OCI-LY1 (cell line): ENCODE measurements around the gene BTRC.

Experiments used
- H2AFZ ChIP-seq: fragments of 200-600 bp; sonication (generic), shearing (Covaris generic); 2 replicates; pipeline ENCODE4 v1.6.0; 2014; ENCODE audit warnings: antibody characterized with exemption, mild to moderate bottlenecking, low read length
- H3F3A ChIP-seq: fragments of 200-600 bp; sonication (generic), shearing (Covaris generic); 2 replicates; pipeline ENCODE4 v1.6.0; 2014; ENCODE audit warnings: mild to moderate bottlenecking, antibody characterized with exemption, low read length, moderate library complexity; ENCODE audit not compliant: insufficient read depth
- H3K27ac ChIP-seq: fragments of 200-600 bp; sonication (generic); 2 replicates; pipeline ENCODE4 v1.5.1; 2014; ENCODE audit warnings: low read length, mixed run types, mild to moderate bottlenecking, low read depth; ENCODE audit not compliant: poor library complexity, severe bottlenecking
- H3K27me3 ChIP-seq: fragments of 200-600 bp; sonication (generic); 2 replicates; pipeline ENCODE4 v1.6.0; 2014; ENCODE audit warnings: antibody characterized with exemption, mild to moderate bottlenecking, low read length, moderate library complexity; ENCODE audit not compliant: insufficient read depth
- H3K36me3 ChIP-seq: fragments of 200-600 bp; sonication (generic); 2 replicates; pipeline ENCODE4 v1.6.1; 2014; ENCODE audit warnings: mild to moderate bottlenecking, antibody characterized with exemption, low read length, moderate library complexity, mixed read lengths; ENCODE audit not compliant: insufficient read depth
- H3K4me1 ChIP-seq: fragments of 200-600 bp; sonication (generic); 2 replicates; pipeline ENCODE4 v1.5.1; 2014; ENCODE audit warnings: mild to moderate bottlenecking, low read length, moderate library complexity; ENCODE audit not compliant: insufficient read depth, severe bottlenecking
- H3K4me2 ChIP-seq: fragments of 200-600 bp; sonication (generic), shearing (Covaris generic); 2 replicates; pipeline ENCODE4 v1.6.1; 2014; ENCODE audit warnings: low read length
- H3K4me3 ChIP-seq: fragments of 200-600 bp; sonication (generic); 2 replicates; pipeline ENCODE4 v1.5.1; 2014; ENCODE audit warnings: low read length, low read depth, mild to moderate bottlenecking, mixed read lengths; ENCODE audit not compliant: poor library complexity, severe bottlenecking
- H3K79me2 ChIP-seq: fragments of 200-600 bp; shearing (Covaris generic); 2 replicates; pipeline ENCODE4 v1.6.1; 2016; ENCODE audit warnings: mixed run types, low read length, mixed read lengths; ENCODE audit not compliant: insufficient read depth
- H3K9ac ChIP-seq: fragments of 200-600 bp; sonication (generic), shearing (Covaris generic); 2 replicates; pipeline ENCODE4 v1.6.1; 2014; ENCODE audit warnings: mild to moderate bottlenecking, low read length, mixed read lengths
- H3K9me2 ChIP-seq: fragments of 200-600 bp; sonication (generic), shearing (Covaris generic); 2 replicates; pipeline ENCODE4 v1.6.1; 2014; ENCODE audit warnings: low read depth, mild to moderate bottlenecking, low read length, mixed read lengths
- H3K9me3 ChIP-seq: fragments of 200-600 bp; shearing (Covaris generic); 2 replicates; pipeline ENCODE4 v1.6.1; 2014; ENCODE audit warnings: low read length, mixed read lengths
- H4K20me1 ChIP-seq: fragments of 200-600 bp; sonication (generic), shearing (Covaris generic); 2 replicates; pipeline ENCODE4 v1.6.0; 2016; ENCODE audit warnings: mild to moderate bottlenecking, low read length; ENCODE audit not compliant: insufficient read depth
- EZH2 ChIP-seq: fragments of 200-600 bp; sonication (generic), shearing (Covaris generic); IDR thresholded peaks from 2 replicates; pipeline ENCODE4 v1.8.0; 2017; ENCODE audit warnings: borderline replicate concordance, mixed run types, mild to moderate bottlenecking, antibody characterized with exemption, low read length, moderate library complexity, mixed read lengths
- TF ChIP-seq, protein P1 (sequence below): fragments of 200-600 bp; sonication (generic), shearing (Covaris generic); IDR thresholded peaks from 2 replicates; pipeline ENCODE4 v1.5.1; 2017; ENCODE audit warnings: mild to moderate bottlenecking, antibody characterized with exemption, low read length, moderate library complexity, mixed read lengths

BTRC gene

DNA sequence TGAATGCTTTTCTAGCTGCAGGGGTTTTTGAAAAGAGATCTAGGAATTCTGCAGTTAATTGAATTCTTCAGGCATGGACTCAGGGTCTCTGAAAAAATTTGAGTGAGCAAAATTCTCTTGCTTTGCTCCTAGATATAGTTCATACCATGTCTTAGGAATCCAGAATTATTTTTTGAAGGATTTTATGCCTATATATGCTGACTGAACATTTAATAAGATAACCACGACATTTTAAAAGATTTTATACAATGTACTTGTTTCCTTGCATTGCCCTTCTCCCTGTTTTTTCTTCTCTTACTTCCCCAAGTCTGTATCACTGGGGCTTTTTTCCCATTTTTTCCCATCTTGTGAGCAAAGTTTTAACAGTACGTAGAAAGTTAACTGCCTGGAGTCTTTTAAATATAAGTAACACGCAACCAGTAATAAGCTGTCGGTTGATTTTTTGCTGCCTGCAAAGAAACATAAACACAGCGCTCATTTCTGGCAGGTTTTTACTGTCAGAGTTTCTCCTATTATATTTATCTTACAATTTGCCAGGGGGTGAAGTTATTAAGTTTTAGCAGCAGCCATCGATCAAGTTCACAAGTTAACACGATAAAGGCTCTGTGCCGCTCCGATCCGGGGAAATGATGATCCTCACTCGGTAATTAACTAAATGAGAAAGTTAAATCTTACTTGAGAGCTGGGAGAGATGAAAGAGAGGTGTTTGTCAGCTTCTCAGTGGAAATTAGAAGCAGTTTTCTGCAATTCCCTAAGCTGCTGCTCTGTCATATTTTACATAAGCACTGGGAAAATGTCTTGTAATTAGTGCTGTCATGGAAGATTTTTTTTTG, 153.1 kb downstream of the BTRC start:
- Histone ChIP-seq H2AFZ (no peak overlapping the region), H3K9ac (no peak overlapping the region), H3K4me1 (no peaks in the 10 kb centered on the region), H3K9me2 (no peaks in the 10 kb centered on the region), H3K4me3 (no peak overlapping the region), H3F3A (no peaks in the 10 kb centered on the region), H3K27me3 (no peaks in the 10 kb centered on the region), H3K79me2 (no peaks in the 10 kb centered on the region), H3K9me3 (no peaks in the 10 kb centered on the region), H3K27ac (no peak overlapping the region), H3K36me3 (no peaks in the 10 kb centered on the region), H3K4me2 (no peak overlapping the region), H4K20me1 (no peaks in the 10 kb centered on the region)
- TF ChIP-seq, protein P1, sequence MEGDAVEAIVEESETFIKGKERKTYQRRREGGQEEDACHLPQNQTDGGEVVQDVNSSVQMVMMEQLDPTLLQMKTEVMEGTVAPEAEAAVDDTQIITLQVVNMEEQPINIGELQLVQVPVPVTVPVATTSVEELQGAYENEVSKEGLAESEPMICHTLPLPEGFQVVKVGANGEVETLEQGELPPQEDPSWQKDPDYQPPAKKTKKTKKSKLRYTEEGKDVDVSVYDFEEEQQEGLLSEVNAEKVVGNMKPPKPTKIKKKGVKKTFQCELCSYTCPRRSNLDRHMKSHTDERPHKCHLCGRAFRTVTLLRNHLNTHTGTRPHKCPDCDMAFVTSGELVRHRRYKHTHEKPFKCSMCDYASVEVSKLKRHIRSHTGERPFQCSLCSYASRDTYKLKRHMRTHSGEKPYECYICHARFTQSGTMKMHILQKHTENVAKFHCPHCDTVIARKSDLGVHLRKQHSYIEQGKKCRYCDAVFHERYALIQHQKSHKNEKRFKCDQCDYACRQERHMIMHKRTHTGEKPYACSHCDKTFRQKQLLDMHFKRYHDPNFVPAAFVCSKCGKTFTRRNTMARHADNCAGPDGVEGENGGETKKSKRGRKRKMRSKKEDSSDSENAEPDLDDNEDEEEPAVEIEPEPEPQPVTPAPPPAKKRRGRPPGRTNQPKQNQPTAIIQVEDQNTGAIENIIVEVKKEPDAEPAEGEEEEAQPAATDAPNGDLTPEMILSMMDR = no peak
- TF ChIP-seq EZH2 = no peak

DNA sequence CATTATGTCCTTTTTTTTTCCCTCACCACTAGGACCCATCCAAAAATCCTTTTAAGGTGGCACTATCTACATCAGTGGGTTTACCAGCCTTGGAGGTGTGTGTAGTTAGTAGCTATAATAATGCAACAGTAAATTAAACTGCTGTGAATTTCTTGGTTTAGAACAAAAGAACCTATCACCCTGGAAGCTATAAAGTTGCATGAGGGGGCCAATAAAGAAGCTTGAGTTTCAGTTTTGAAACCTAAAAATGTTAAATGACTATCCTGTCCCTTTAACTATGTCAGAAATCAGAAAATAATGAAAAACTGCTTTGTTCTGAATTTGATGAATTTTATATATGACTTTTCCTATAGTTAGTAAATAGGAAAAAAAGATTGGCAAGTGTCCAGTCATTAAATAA, 153.9 kb downstream of the BTRC start:
- Histone ChIP-seq H3K4me1 (no peaks in the 10 kb centered on the region), H3K4me3 (no peak overlapping the region), H3K27ac (no peak overlapping the region), H3K79me2 (no peaks in the 10 kb centered on the region), H3K9me2 (no peaks in the 10 kb centered on the region), H3K36me3 (no peaks in the 10 kb centered on the region), H3K9me3 (no peaks in the 10 kb centered on the region), H4K20me1 (no peaks in the 10 kb centered on the region), H3F3A (no peaks in the 10 kb centered on the region), H3K9ac (no peak overlapping the region), H2AFZ (no peak overlapping the region), H3K27me3 (no peaks in the 10 kb centered on the region), H3K4me2 (no peak overlapping the region)
- no peak for TF ChIP-seq EZH2

DNA sequence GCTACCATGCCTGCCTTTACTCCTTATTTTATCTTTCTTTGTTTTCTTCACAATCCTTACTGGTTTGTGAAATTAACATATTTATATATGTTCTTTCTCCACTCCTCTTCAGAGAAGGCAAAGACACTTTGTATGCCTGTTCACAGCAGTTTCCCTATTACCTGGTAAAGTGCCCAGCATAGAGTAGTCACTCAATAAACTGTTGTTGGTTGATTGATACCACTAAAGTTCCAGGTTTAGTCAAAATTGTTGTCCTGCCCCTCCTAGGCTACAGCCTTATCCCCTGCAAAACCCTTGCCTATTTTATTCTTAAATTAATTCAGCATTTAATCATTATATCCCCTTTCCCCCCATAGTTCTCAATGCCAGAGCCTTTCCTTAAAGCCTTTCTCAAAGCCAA, 158.0 kb downstream of the BTRC start:
- H4K20me1 ChIP-seq = no peaks in the 10 kb centered on the region
- no peak overlapping the region for H2AFZ ChIP-seq
- H3K9me2 ChIP-seq = no peaks in the 10 kb centered on the region
- no peak overlapping the region for H3K27ac ChIP-seq
- no peaks in the 10 kb centered on the region for H3K27me3 ChIP-seq
- H3K9ac ChIP-seq = no peak overlapping the region
- TF ChIP-seq, protein P1 = no peak
- no peak for TF ChIP-seq EZH2
- no peaks in the 10 kb centered on the region for H3K4me1 ChIP-seq
- H3K4me3 ChIP-seq = no peak overlapping the region
- H3F3A ChIP-seq = no peaks in the 10 kb centered on the region
- H3K9me3 ChIP-seq = no peaks in the 10 kb centered on the region
- no peaks in the 10 kb centered on the region for H3K36me3 ChIP-seq
- no peaks in the 10 kb centered on the region for H3K79me2 ChIP-seq
- no peak overlapping the region for H3K4me2 ChIP-seq

DNA sequence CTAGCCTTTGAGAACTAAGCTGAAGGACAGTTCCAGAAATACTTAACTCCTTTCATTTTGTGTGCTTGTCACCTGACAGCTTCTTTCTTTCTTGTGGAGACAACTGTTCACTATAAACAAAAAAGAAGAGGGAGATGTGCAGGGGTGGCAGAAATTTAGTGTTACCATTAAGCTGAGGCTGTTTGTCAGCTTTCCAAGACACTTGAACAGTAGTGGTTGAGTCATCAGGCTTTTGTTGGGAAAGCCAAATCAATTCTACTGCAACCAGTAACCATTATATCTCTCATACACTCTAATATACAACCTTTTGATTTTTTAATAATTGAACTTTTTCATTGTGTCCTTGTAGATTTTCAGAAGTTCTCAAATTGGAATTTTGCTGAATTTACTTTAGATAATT, 158.8 kb downstream of the BTRC start:
- Histone ChIP-seq H3K9me2 (no peaks in the 10 kb centered on the region), H3K9ac (no peak overlapping the region), H3K27me3 (no peaks in the 10 kb centered on the region), H3K79me2 (no peaks in the 10 kb centered on the region), H3K4me2 (no peak overlapping the region), H2AFZ (no peak overlapping the region), H3K4me1 (no peaks in the 10 kb centered on the region), H4K20me1 (no peaks in the 10 kb centered on the region), H3K27ac (no peak overlapping the region), H3K9me3 (no peaks in the 10 kb centered on the region), H3K4me3 (no peak overlapping the region), H3K36me3 (no peaks in the 10 kb centered on the region), H3F3A (no peaks in the 10 kb centered on the region)
- TF ChIP-seq, protein P1 = no peak
- TF ChIP-seq EZH2 = no peak
